Lung (tissue), 12 donors: ENCODE data around the gene PCBP3. TPM values are rescaled to one million over a fixed set of nuclear protein-coding genes. Genes with fewer than 3 reads are reported as not detected.

Experiments
- ATAC-seq: fragments of 200-7000 bp; cut with Tn5 transposase; one replicate; pipeline ENCODE4 v1.9.1; 2020; ENCODE audit warnings: moderate number of reproducible peaks; ENCODE audit not compliant: insufficient read depth, low FRiP score
- DNase-seq, 3 donors: peaks; one replicate each; pipeline ENCODE4 v3.0.0-alpha.2; 2013 to 2017
- H3K27ac ChIP-seq, 2 donors: one replicate each; pipeline ENCODE4 v1.5.1; 2013; ENCODE audit warnings: mild to moderate bottlenecking in 2 of 2, moderate library complexity in 2 of 2, control low read depth in 1 of 2, inconsistent platforms in 1 of 2, low read depth in 1 of 2, low read length in 1 of 2
- H3K27me3 ChIP-seq, 3 donors: one replicate each; pipeline ENCODE4 v1.5.1; 2013; ENCODE audit warnings: low read length in 2 of 3; ENCODE audit not compliant: control insufficient read depth in 3 of 3, insufficient read depth in 3 of 3
- H3K36me3 ChIP-seq, 4 donors: one replicate each; pipeline ENCODE4 v1.5.1; 2013; ENCODE audit warnings: low read length in 4 of 4, mild to moderate bottlenecking in 1 of 4, moderate library complexity in 1 of 4; ENCODE audit not compliant: control insufficient read depth in 4 of 4, insufficient read depth in 4 of 4
- H3K4me1 ChIP-seq, 5 donors: one replicate each; pipeline ENCODE4 v1.5.1; 2013; ENCODE audit warnings: low read length in 5 of 5, mild to moderate bottlenecking in 2 of 5, moderate library complexity in 1 of 5; ENCODE audit not compliant: control insufficient read depth in 5 of 5, insufficient read depth in 5 of 5
- H3K4me3 ChIP-seq: one replicate; pipeline ENCODE4 v1.5.1; 2013; ENCODE audit warnings: mild to moderate bottlenecking, control low read depth, moderate library complexity
- H3K9ac ChIP-seq, 2 donors: one replicate each; pipeline ENCODE4 v1.5.1; 2013; ENCODE audit warnings: low read length in 2 of 2, control low read depth in 1 of 2; ENCODE audit not compliant: insufficient read depth in 1 of 2
- H3K9me3 ChIP-seq, 4 donors: one replicate each; pipeline ENCODE4 v1.5.1; 2013; ENCODE audit warnings: low read length in 3 of 4, mild to moderate bottlenecking in 1 of 4, moderate library complexity in 1 of 4; ENCODE audit not compliant: control insufficient read depth in 4 of 4, insufficient read depth in 3 of 4
- WGBS, 2 donors: extraction: QIAGEN DNeasy Blood & Tissue Kit; methylation state at CpG; one replicate each; pipeline ENCODE4 v1.1.7; 2013; 5-methylcytosine and 5-hydroxymethylcytosine counted together
- polyA plus RNA-seq, 2 donors: library from polyadenylated mRNA; stranded (reverse); fragments of 200-250 nt; gene quantifications; one replicate each; pipeline ENCODE4 v1.2.1, GENCODE V29; 2013
- total RNA-seq, 2 donors: library from RNA; depleted of rRNA in 1 of 2; stranded (reverse); fragments of >200 nt in 1 of 2; gene quantifications; one replicate each; pipeline ENCODE4 v1.2.1, GENCODE V29; 2014 to 2021
- TF ChIP-seq, protein P1 (sequence below): IDR thresholded peaks from 2 replicates; pipeline ENCODE4 v1.5.1; 2012; ENCODE audit warnings: mild to moderate bottlenecking; ENCODE audit errors: control extremely low read depth, extremely low read depth
- donor health status: control.
- donor health status: control.
- donor health status: Bipolar disorder and iron deficiency.
- donor health status: healthy.
- donor health status: DM: yes; HTN: yes; CAD: no.

Gene PCBP3
- total and polyA plus RNA-seq, 4 donors: 1.6 to 8.2 (median 3.1) TPM

DNA sequence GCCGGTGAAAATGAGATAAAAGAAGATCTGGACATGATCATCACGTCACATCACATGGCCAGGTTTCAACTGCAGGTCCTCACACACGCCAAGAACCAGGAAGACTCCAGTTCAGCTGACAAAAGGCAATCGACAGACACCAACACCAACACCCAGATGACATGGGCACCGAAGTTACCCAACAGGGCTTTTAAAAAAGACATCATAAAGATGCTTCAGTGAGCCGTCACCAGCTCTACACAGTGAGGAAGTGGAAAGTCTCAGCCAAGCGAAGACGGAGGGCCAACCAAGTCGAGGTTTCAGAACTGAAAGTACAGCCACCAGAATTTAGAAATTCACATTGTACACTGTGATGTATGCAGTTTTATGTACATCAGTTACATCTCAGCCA is 183.8 kb downstream of the PCBP3 start:
- no peak for ATAC-seq
- WGBS, 2 donors: 78 to 80% methylated on average over 9 of the region's 9 CpGs

DNA sequence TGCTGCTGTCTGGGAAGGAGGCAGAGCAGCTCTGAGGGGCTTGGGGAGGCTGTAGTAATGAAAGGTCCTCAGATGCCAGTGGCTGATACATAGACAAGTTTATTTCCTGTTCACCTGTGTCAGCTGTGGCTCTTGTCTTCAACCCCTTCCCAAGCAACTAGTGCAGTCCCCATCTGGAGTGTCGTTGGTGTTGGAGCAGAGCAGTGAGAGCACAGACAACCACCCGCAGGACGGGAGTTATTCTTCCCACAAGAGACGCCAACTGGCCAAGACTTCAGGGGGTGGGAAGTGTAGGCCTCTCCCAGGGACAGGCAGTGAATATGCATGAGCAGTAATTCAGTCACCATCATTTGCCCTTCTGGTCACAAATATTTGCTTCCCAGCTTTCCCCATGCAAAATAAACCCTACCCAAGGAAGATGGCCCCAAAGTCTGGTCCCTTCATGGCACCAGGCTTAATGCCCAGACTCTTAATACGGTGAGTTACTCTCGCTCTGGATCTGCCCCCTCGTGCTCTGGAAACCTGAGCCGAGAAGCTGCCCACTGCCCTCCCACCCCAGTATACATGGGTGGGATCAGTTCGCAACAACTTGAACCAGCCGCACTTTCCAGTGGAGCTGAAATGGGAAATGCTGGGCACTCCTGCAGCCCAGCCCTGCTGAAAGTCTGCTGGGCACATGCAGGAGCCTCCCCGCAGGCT is 184.5 kb downstream of the PCBP3 start:
- ATAC-seq: no peak

More for the DNA sequence above, 183.8 kb downstream of the PCBP3 start:
- no peaks in the 10 kb centered on the region for H3K27me3 ChIP-seq
- no peaks in the 10 kb centered on the region for H3K36me3 ChIP-seq
- H3K4me1 ChIP-seq: peaks cover 0 to 3% (median 0%) of the 10 kb centered on the region in 5 donors
- TF ChIP-seq, protein P1, sequence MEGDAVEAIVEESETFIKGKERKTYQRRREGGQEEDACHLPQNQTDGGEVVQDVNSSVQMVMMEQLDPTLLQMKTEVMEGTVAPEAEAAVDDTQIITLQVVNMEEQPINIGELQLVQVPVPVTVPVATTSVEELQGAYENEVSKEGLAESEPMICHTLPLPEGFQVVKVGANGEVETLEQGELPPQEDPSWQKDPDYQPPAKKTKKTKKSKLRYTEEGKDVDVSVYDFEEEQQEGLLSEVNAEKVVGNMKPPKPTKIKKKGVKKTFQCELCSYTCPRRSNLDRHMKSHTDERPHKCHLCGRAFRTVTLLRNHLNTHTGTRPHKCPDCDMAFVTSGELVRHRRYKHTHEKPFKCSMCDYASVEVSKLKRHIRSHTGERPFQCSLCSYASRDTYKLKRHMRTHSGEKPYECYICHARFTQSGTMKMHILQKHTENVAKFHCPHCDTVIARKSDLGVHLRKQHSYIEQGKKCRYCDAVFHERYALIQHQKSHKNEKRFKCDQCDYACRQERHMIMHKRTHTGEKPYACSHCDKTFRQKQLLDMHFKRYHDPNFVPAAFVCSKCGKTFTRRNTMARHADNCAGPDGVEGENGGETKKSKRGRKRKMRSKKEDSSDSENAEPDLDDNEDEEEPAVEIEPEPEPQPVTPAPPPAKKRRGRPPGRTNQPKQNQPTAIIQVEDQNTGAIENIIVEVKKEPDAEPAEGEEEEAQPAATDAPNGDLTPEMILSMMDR: no peak
- no peaks in the 10 kb centered on the region for H3K9me3 ChIP-seq
- H3K9ac ChIP-seq: no peak overlapping the region
- H3K4me3 ChIP-seq: no peak overlapping the region
- H3K27ac ChIP-seq: no peak overlapping the region
- no peak for DNase-seq

DNA sequence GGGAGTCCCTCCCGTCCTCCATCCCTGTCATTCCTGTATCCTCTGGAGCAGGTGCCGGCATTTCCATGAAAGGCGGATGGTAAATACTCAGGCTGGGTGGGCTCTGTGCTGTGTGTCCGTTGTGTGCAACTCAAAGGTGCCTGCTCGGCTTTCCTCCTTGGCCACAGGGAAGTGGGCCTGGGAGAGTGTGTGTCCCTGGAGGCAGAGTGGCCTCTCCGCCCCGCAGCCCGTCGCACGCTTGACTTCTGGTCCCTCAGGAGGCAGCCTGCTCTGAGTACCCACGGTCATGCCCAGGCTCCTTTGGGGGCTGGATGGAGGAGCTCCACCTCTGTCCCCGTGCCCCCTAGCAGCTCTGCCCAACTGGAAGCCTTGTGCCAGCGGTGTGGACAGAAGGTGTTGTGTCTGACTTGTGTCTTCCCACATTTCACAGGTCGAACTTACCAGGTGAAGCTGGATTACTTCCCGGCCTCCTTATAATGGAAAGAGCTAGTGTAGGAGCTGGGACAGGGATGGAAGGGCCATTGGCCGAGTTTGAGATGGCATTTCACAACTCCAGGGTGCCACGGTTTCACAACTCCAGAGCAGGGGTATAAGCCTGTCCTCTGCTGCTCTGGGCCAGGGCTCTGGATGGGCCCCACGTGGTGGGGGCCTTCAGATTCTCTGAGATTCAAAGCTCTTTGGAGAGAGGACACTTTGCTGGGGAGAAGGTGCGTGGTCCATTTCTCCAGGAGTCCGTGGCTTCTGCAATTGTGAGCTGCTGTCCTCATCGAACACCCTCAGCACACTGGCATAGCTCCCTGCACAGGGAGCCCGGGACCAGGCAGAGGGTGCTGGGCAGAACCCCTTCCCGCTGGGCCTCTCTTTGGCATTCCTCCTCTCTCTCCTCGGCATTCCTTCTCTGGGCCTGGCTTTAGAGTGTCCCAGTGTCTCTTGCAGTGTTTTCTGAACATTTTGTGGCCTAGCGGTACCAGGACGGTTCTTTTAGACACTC is 185.3 kb downstream of the PCBP3 start:
- peaks cover 0 to 3% (median 0%) of the 10 kb centered on the region in 5 donors for H3K4me1 ChIP-seq
- TF ChIP-seq, protein P1: no peak
- H3K9me3 ChIP-seq: no peaks in the 10 kb centered on the region
- no peak overlapping the region for H3K4me3 ChIP-seq
- no peaks in the 10 kb centered on the region for H3K36me3 ChIP-seq
- 79 to 87% methylated on average over 26 of the region's 26 CpGs for WGBS, 2 donors
- H3K27ac ChIP-seq: no peak overlapping the region
- H3K9ac ChIP-seq: no peak overlapping the region
- ATAC-seq (no peak), DNase-seq (no peak)
- no peaks in the 10 kb centered on the region for H3K27me3 ChIP-seq

More for the DNA sequence above, 184.5 kb downstream of the PCBP3 start:
- no peak for DNase-seq
- H3K4me1 ChIP-seq: peaks cover 0 to 3% (median 0%) of the 10 kb centered on the region in 5 donors
- TF ChIP-seq, protein P1: no peak
- no peak overlapping the region for H3K4me3 ChIP-seq
- H3K9me3 ChIP-seq: no peaks in the 10 kb centered on the region
- no peaks in the 10 kb centered on the region for H3K36me3 ChIP-seq
- H3K9ac ChIP-seq: no peak overlapping the region
- H3K27ac ChIP-seq: no peak overlapping the region
- H3K27me3 ChIP-seq: no peaks in the 10 kb centered on the region
- 89 to 90% methylated on average over 11 of the region's 11 CpGs for WGBS, 2 donors
